Epithelial cell of esophagus (primary cell): ENCODE data around the gene ANKFN1.

ENCODE experiments used
- DNase-seq: peaks from one replicate; pipeline ENCODE4 v3.0.0; 2010; ENCODE audit warnings: low read depth
- H3K4me3 ChIP-seq: 2 replicates; pipeline ENCODE4 v1.5.1; 2011; ENCODE audit warnings: mild to moderate bottlenecking, low read length, control low read depth
- CTCF ChIP-seq: IDR thresholded peaks from 2 replicates; pipeline ENCODE4 v1.5.1; 2011; ENCODE audit warnings: low read depth, mild to moderate bottlenecking, low read length, control low read depth, inconsistent platforms; ENCODE audit not compliant: insufficient read depth; ENCODE audit errors: missing control alignments

The ANKFN1 gene

GRCh38 chr17:56452461-56452860 is 299.2 kb downstream of the ANKFN1 start:
- TF ChIP-seq CTCF = no peak
- H3K4me3 ChIP-seq = no peak overlapping the region
- DNase-seq = no peak

GRCh38 chr17:56457501-56457900 is 304.2 kb downstream of the ANKFN1 start:
- H3K4me3 ChIP-seq = no peak overlapping the region
- DNase-seq = no peak
- TF ChIP-seq CTCF = no peak

GRCh38 chr17:56465886-56466285 is 312.6 kb downstream of the ANKFN1 start:
- TF ChIP-seq CTCF = no peak
- DNase-seq = no peak
- no peak overlapping the region for H3K4me3 ChIP-seq

- peak; percentile 0 for DNase-seq
- TF ChIP-seq CTCF = no peak
- H3K4me3 ChIP-seq = no peak overlapping the region
These were observed 315.6 kb downstream of the ANKFN1 start for GRCh38 chr17:56468840-56469239.

- no peak overlapping the region for H3K4me3 ChIP-seq
- DNase-seq = no peak
These were observed 318.4 kb downstream of the ANKFN1 start for GRCh38 chr17:56471696-56472095.

GRCh38 chr17:56475116-56475515 is 321.8 kb downstream of the ANKFN1 start:
- H3K4me3 ChIP-seq = no peak overlapping the region
- TF ChIP-seq CTCF = no peak
- no peak for DNase-seq

More at GRCh38 chr17:56471696-56472095, 318.4 kb downstream of the ANKFN1 start:
- no peak for TF ChIP-seq CTCF

GRCh38 chr17:56478836-56479447 is 325.7 kb downstream of the ANKFN1 start:
- TF ChIP-seq CTCF = peak; percentile 52
- H3K4me3 ChIP-seq = no peak overlapping the region
- DNase-seq = peak; percentile 38
